ENCODE data around the gene SLC46A3.

GRCh38 chr13:28728642-28729041 is 9.9 kb upstream of the SLC46A3 start:
- no peak for TF ChIP-seq CTCF (IDR thresholded peaks at IDR 0.05; ENCODE audit: insufficient read depth, low read length)
- TF ChIP-seq REST (IDR thresholded peaks at IDR 0.05; ENCODE audit: insufficient replicate concordance, low read depth) = no peak
- no peak for TF ChIP-seq POLR2AphosphoS5 (IDR thresholded peaks at IDR 0.05; ENCODE audit: low read depth)

Data from HL-60 (cell line).